HS-27A (cell line): Measurements from ENCODE around the gene TCF7L1.

Experiments used
- DNase-seq: peaks from one replicate; pipeline ENCODE4 v3.0.0-alpha.2; 2012; ENCODE audit warnings: low read depth, missing footprints

The TCF7L1 gene

GRCh38 chr2:85164145-85164569 lies 31.0 kb downstream of the TCF7L1 start:
- no peak for DNase-seq

DNA sequence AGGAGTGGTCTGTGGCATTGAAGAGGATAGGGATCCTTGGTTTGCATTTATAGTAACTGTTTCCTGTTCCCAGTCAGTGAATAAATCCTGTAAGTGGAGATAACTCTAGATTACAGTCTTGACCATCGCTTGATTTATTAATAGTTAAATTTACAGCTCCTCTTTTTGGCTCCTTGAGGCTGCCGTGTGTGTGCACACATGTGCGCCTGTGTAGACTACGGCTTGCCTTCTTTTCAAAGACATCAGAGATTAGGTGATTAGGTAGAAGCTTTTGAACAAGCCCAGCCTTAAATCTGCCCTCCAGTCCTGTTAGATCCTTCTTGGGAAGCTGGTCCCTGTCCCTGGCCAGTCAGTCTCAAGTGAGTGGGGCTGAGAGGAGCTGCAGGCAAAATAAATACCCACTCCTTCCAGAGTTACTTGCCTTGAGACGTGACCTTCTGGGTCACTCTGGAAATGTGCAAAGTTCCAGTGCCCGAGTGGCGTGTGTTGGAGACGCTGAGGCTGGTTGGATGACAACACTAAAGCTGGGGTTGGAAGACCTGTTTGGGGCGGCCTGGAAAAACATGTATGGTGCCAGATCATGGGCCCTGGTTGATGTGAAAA lies 32.0 kb downstream of the TCF7L1 start:
- no peak for DNase-seq

GRCh38 chr2:85166021-85166420 lies 32.8 kb downstream of the TCF7L1 start:
- DNase-seq: no peak

GRCh38 chr2:85167479-85167878 lies 34.3 kb downstream of the TCF7L1 start:
- no peak for DNase-seq

DNA sequence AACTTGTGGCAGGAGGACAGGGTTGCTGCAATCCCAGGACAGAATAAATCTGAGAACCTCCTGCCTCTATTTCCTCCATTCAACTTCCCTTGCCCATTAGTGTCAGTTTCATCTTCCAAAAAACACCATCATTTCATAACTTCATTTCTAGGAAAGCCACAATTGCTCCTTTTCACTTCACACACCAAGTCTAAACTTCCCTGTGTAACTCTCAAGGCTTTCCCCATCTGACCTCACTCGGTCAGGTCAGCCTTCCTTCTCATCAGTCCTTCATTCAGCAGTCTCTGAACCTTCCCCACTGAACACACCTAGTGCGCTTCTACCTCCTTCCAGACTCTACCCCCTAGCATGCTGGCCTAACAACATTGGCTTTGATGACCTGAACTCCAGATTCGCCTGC lies 35.8 kb downstream of the TCF7L1 start:
- DNase-seq: no peak

DNA sequence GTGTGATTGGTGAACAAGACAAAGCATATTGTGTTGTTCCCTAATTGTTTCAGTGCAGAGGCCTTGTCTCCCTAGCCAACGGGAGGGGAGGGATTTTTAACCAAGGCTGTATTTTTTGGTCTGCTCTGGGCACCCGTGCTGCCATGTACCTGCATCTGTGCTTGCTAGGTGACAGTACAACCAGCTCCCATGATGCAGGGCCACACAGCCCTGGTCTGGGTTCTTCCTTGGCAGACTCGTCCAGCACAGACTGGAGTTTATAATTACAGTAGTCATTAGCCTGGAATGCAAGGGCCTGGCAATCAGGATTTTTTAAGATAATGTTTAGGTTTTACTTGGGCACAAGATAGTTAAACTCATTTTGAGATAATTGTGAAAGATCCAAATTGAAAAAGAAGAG lies 36.4 kb downstream of the TCF7L1 start:
- DNase-seq: no peak

- DNase-seq: no peak
Measured at GRCh38 chr2:85170938-85171475, 37.8 kb downstream of the TCF7L1 start.

- no peak for DNase-seq
Measured at GRCh38 chr2:85171916-85172315, 38.7 kb downstream of the TCF7L1 start.

DNA sequence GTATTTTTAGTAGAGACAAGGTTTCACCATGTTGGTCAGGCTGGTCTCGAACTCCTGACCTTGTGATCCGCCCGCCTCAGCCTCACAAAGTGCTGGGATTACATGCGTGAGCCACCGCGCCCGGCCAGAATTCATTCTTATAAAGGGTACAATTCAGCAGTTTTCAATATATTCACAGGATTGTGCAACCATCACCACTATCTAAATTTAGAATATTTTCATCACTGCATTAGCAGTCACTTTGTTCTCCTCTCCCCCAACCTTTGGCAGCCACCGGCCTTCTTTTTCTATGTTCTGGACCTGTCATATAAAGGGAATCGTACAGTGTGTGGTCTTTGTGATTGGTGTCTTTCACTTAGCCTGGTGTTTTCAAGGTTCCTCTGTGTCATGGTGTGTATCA lies 40.7 kb downstream of the TCF7L1 start:
- no peak for DNase-seq

DNA sequence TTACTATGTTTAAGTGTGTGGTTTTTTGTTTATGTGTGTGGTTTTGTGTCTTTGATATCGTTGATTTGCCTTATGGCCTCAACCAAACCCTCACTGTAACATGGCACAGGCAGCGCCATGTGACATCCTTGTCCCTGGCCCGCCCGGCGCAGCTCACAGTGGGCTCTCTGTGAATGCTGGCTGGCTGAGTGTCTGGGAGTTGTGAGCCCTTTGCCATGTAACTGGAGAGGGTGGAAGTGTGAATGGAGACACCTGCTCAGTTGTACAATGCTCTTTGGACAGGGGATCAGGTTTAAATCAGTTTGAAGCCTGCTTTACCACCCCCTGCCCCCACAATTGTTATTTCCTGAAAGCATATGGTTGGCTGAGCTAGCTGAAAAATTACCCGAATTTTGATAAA lies 41.8 kb downstream of the TCF7L1 start:
- no peak for DNase-seq

- DNase-seq: no peak
Measured at GRCh38 chr2:85175369-85176299, 42.4 kb downstream of the TCF7L1 start.

DNA sequence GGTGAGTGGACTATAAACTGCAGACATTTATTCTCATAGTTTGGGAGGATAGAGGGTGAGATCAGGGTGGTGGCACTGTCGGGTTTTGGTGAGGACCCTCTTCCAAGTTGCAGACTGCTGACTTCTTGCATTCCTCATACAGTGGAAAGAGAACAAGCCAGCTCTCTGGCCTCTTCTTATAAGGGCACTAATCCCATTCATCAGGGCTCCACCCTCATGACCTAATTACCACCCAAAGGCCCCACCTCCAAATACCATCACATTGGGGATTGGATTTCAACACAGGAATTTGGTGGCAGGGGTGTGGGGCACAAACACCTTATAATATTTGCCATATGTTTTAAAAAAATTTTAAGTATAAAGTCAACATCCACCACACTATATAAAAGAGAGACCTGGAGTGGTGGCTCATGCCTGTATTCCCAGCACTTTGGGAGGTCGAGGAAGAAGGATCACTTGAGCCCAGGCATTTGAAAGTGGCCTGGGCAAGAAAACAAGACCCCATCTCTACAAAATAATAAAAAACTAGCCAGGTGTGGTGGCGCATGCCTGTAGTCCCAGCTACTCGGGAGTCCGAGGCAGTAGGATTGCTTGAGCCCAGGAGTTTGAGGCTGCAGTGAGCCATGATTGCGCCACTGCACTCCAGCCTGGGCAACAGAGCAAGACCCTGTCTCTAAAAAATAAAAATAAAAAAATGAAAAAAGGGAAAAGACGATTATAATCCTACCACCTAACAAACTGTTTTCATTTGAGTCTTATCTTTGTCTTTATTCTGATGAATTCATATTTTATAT lies 44.0 kb downstream of the TCF7L1 start:
- no peak for DNase-seq

DNA sequence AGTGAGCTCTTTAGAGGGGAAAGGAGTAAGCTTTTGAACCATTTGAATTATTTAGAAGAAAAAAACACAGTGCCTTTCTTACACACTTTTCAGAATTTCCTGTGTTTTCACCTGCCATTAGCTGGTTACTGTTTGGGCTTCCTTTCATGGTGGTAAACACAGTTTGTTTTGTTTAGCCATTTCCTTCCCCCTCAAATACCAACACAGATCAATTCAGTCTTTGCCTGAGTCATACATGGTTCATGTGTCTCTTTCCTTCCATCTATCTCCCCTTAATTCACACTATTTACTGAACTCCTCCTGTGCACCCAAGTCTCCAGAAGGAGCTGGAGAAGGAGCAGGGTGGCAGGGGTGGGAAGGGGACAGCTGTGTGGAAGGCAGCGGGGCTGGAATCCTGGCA lies 45.0 kb downstream of the TCF7L1 start:
- no peak for DNase-seq

DNA sequence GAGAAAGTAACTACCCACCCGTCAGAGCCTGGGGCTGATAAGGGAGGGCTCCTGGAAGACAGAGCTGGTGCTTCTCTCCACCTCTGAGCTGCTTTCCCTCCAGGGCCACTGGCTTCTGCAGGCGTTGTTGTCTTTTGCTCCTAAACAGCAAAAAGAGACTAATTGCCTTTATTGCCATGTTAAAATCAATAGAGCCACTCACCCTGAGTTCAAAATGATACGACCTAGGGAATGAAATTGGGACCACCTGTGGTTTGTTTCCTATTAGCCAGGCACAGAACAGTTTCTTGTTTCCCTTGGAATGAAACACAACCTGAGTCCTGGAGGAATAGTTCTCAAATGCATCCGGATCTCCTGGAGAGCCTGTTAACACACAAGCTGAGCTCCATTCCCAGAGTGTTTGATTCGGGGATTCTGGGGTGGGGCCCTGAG lies 45.8 kb downstream of the TCF7L1 start:
- no peak for DNase-seq

DNA sequence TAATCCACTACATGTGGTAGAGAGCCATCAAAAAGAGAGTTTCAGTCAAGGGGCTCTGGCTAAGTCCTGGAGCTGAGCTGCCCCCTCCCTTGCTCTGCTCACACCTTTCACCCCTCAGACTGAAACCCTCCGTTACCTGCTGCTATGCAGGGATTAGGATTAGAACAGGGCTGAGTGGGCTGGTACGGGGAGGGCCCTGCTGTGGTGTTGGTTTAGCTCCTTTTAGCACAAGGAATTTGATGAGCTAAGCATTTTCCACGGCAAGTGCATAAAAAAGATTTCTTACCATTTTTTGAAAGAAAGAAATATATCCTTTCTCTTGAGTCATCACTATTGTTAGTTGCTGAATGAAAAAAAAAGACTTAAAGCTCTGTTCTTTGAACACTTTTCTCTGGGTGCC lies 46.3 kb downstream of the TCF7L1 start:
- no peak for DNase-seq

- DNase-seq: no peak
Measured at GRCh38 chr2:85180322-85181133, 47.3 kb downstream of the TCF7L1 start.

- DNase-seq: no peak
Measured at GRCh38 chr2:85181134-85181631, 48.0 kb downstream of the TCF7L1 start.

DNA sequence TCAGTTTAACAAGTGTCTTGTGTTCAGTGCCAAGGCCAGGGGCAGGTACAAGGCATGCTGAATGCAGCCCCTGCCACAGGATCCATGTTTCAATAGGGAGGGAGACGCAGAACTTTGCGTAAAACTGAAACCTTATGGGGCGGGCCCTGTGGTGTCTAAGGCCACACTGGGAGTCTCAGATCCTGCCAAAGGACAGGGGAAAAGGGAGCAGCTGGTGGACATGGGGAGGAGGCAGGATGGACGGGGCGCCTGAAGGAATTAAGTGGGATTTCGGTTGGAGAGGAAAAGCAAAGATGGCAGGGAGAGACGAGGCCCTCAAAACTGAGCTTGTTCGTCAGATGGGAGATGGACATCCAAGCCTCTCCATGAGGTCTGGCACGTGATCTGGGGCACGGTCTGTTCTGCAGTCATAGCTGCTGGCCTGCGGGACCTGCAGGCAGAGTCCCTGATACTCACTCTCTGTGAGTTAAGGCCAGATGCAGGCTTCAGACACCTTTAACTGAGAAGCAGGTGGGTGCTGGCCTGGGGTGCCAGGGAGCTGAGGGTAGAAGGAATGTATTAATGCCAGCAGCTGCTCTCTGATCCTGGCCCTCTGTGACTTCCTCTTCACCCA lies 48.8 kb downstream of the TCF7L1 start:
- DNase-seq: no peak

GRCh38 chr2:85183076-85183475 lies 49.9 kb downstream of the TCF7L1 start:
- no peak for DNase-seq

- DNase-seq: no peak
Measured at GRCh38 chr2:85183479-85183878, 50.3 kb downstream of the TCF7L1 start.

DNA sequence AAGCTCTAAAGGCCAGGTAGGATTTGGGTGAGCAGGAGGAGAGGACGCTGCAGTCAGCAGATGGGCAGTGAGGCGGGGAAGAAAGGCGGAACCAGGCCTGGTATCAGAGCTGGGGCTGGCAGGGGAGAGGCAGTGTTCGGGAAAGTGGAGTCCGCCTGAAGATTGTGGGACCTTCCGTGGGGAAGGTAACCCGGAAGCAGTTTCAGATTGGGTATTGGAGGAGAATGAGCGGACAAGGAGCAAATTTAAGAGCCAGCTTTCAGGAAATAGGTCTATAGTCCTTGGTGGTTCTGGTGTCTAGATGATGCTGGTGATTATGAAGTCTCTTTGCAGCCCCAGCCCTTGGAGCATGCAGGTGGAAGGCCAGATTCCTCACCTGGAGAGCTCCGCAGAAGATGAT lies 51.0 kb downstream of the TCF7L1 start:
- DNase-seq: no peak
